GM12875 (cell line): ENCODE measurements around the gene SLC28A1.

Source experiments
- H3K4me3 ChIP-seq: one replicate; pipeline ENCODE4 v1.5.1; 2011; ENCODE audit warnings: low read depth, low read length, control low read depth
- CTCF ChIP-seq: IDR thresholded peaks from 2 replicates; pipeline ENCODE4 v1.5.1; 2011; ENCODE audit warnings: low read depth, mild to moderate bottlenecking, control low read depth, inconsistent platforms, low read length, moderate library complexity, borderline replicate concordance; ENCODE audit not compliant: insufficient read depth

The SLC28A1 gene

GRCh38 chr15:84878504-84878903, 6.0 kb upstream of the SLC28A1 start:
- peak; percentile 82 for TF ChIP-seq CTCF
- H3K4me3 ChIP-seq = no peak overlapping the region

DNA sequence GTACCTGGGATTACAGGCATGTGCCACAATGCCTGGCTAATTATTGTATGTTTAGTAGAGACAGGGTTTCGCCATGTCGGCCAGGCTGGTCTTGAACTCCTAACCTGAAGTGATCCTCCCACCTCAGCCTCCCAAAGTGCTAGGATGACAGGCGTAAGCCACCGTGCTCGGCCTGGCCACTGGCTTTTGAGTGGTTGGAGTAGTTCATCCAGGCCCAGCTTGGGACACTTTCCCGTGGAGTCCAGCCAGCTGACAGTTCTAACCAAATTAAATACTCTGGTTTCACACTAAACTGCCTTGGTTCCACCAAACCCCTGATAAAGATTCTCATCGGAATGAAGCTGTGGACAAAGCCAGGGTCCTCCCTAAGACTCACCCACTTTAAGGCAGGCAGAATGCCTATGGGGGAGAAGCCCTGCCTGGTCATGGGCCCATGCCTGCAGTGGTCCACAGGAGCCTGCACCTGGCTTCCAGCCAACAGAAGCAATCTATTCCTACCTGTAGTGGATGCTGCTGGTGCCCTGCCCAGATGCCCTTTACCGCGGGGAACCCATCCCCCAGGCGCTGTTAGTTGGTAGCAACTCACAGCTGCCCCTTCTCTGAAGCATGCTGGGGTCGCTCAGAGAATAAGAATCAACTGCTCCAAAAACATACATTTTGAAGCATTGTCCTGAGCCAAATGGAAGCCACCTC, 5.2 kb upstream of the SLC28A1 start:
- TF ChIP-seq CTCF = no peak
- no peak overlapping the region for H3K4me3 ChIP-seq

GRCh38 chr15:84880007-84880406, 4.5 kb upstream of the SLC28A1 start:
- H3K4me3 ChIP-seq = no peak overlapping the region
- no peak for TF ChIP-seq CTCF

DNA sequence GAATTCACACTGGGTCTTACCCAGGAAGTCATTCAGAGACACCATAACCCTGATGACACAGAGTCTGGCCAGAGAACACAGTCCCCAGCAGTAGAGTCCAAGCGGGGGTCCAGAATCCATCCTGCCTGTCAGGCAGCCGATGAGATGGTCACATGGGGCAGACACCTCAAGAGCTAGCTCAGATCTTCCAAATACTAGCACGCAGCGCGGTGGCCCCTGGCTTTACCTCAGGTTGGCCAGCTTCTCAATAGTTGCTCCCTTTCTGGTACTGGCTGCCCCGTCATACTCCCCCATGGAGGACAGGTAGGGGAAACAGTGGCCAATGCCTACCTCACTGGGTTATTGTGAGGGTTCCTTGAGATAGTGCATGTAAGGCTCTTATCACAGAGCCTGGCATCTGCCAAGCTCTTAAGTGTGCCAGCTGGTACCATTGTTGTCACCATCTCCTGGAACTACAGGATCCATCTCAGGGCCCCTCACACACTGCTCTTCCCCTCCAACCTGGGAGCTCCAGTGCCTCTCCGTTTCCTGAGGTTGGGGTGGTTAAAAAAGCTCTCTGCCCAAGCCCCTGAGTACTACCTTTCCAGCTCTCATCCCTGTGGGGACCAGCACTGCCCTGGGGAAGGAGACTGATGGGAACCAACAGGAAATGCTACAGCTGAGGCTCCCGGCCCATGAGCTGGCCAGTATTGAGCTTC, 3.5 kb upstream of the SLC28A1 start:
- TF ChIP-seq CTCF = no peak
- H3K4me3 ChIP-seq = no peak overlapping the region

DNA sequence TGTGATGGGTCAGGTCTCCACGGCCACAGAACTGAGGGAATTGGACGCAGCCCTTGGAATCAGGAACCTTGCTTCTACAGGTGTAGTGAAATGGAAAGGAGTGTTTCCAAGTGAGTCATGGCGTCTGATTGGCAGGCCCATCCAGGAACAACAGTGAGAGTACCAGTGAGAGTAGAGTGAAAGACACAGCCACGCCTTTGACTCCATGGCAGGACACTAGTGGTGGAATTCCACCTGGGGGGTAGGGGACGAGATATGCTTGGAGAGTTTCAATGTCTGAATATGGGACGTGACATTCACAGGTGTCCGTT, 3.0 kb upstream of the SLC28A1 start:
- TF ChIP-seq CTCF = no peak
- H3K4me3 ChIP-seq = no peak overlapping the region

GRCh38 chr15:84883466-84883865, 996 bp upstream of the SLC28A1 start:
- no peak for TF ChIP-seq CTCF
- H3K4me3 ChIP-seq = no peak overlapping the region

- TF ChIP-seq CTCF = no peak
- H3K4me3 ChIP-seq = no peak overlapping the region
Measured at GRCh38 chr15:84885801-84886200, 1.3 kb downstream of the SLC28A1 start.
